Measurements from ENCODE around the gene HNRNPLL. TPM values are rescaled to one million over a fixed set of nuclear protein-coding genes. Genes with fewer than 3 reads are reported as not detected.

HNRNPLL gene
- total RNA-seq, 1 experiment from 2014 or later = 57.7 TPM

DNA sequence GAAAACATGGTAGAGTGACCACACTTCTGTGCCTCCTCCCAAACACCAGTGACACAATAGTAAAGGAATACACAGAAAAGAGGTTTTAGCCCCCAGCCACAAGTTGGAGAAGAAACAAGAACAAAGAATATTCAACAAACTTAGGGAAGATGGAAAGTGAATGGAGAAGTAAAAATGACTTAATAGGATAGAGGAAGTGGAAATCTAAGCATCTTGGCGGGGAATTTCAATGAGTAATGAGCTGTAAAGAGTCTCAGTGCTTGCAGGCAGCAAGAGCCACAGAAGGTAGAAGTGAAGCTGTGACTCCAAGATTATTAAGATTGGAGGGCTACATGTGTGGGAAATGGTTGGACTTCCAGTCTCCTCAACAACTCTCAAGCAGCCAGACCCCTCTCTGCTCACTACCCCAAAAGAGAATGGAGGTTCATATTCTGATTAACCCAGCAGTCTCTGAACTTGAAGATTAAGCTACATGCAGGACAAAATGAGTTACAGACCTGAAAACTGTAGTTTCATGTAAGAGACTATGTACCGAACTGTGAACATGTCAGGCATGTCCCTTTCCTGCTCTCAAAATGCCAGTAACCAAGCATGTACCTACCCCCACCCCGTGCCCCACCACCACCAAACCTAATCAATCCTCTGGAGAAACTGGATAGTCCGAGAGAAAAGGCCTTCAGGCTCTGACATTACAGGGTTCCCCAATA lies 16.9 kb upstream of the HNRNPLL start:
- TF ChIP-seq, protein P1, sequence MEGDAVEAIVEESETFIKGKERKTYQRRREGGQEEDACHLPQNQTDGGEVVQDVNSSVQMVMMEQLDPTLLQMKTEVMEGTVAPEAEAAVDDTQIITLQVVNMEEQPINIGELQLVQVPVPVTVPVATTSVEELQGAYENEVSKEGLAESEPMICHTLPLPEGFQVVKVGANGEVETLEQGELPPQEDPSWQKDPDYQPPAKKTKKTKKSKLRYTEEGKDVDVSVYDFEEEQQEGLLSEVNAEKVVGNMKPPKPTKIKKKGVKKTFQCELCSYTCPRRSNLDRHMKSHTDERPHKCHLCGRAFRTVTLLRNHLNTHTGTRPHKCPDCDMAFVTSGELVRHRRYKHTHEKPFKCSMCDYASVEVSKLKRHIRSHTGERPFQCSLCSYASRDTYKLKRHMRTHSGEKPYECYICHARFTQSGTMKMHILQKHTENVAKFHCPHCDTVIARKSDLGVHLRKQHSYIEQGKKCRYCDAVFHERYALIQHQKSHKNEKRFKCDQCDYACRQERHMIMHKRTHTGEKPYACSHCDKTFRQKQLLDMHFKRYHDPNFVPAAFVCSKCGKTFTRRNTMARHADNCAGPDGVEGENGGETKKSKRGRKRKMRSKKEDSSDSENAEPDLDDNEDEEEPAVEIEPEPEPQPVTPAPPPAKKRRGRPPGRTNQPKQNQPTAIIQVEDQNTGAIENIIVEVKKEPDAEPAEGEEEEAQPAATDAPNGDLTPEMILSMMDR (IDR thresholded peaks at IDR 0.05; ENCODE audit: unreplicated experiment) = no peak
- Mint-ChIP-seq H3K27ac (ENCODE audit: low read depth, unreplicated experiment) (no peak overlapping the region), H3K9me3 (ENCODE audit: unreplicated experiment) (no peaks in the 10 kb centered on the region)

GRCh38 chr2:38617301-38617700 lies 14.6 kb upstream of the HNRNPLL start:
- Mint-ChIP-seq H3K4me3 (ENCODE audit: unreplicated experiment) (no peak overlapping the region), H3K36me3 (ENCODE audit: insufficient read depth, unreplicated experiment) (no peaks in the 10 kb centered on the region), H3K27me3 (ENCODE audit: insufficient read depth, unreplicated experiment) (no peaks in the 10 kb centered on the region), H3K27ac (ENCODE audit: low read depth, unreplicated experiment) (no peak overlapping the region), H3K9me3 (ENCODE audit: unreplicated experiment) (no peaks in the 10 kb centered on the region), H3K4me1 (ENCODE audit: insufficient read depth, unreplicated experiment) (peaks cover 6% of the 10 kb centered on the region)
- DNase-seq (ENCODE audit: unreplicated experiment) = no peak
- intact Hi-C loops (cut with micrococcal nuclease) = no loop called here
- POLR2A ChIA-PET = interaction anchor here (0.6 to 5.5 kb wide), 5 partner anchors 9 to 246 kb away, joined by 3 to 43 read pairs (median 3); partner anchors contain the start of gene HNRNPLL
- TF ChIP-seq, protein P1 (IDR thresholded peaks at IDR 0.05; ENCODE audit: unreplicated experiment) = no peak
- CTCF ChIA-PET = interaction anchor here (0.7 to 1.0 kb wide), 3 partner anchors 13 to 25 kb away, joined by 3 to 7 read pairs (median 3); no protein-coding TSS in a partner anchor
- no TSS peak for BruUV-seq (replicated peaks)

More for the DNA sequence above, 16.9 kb upstream of the HNRNPLL start:
- DNase-seq (ENCODE audit: unreplicated experiment) = no peak
- Mint-ChIP-seq H3K27me3 (ENCODE audit: insufficient read depth, unreplicated experiment) (no peaks in the 10 kb centered on the region), H3K36me3 (ENCODE audit: insufficient read depth, unreplicated experiment) (no peaks in the 10 kb centered on the region), H3K4me1 (ENCODE audit: insufficient read depth, unreplicated experiment) (peaks cover 6% of the 10 kb centered on the region), H3K4me3 (ENCODE audit: unreplicated experiment) (no peak overlapping the region)
- ChIA-PET POLR2A (interaction anchor here (1.2 kb wide), 1 partner anchor 23 kb away, joined by 3 read pairs; no protein-coding TSS in a partner anchor), CTCF (interaction anchor here (0.5 kb wide), 1 partner anchor 27 kb away, joined by 4 read pairs; no protein-coding TSS in a partner anchor)
- intact Hi-C loops (cut with micrococcal nuclease) = no loop called here
- BruUV-seq (replicated peaks) = no TSS peak

DNA sequence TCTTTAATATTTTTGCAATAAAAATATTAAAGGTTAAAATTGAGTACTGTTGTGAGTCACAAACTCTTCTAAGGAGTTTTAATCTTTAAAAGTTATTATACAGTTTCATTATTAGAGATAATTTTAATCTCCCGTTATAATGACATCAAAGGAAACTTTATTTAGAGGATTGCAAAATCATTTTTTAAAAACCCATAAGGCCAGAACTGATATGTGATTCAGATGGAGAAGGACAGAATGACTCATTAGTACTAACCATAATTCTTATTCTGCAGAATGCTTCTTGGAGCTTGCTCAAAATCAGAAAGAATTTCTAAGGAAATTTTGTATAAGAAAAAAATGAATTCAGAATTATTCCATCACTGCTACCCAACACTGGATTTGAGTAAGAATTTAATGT lies 12.5 kb upstream of the HNRNPLL start:
- TF ChIP-seq, protein P1 (IDR thresholded peaks at IDR 0.05; ENCODE audit: unreplicated experiment) = no peak
- Mint-ChIP-seq H3K4me3 (ENCODE audit: unreplicated experiment) (no peak overlapping the region), H3K27ac (ENCODE audit: low read depth, unreplicated experiment) (no peak overlapping the region), H3K36me3 (ENCODE audit: insufficient read depth, unreplicated experiment) (no peaks in the 10 kb centered on the region), H3K4me1 (ENCODE audit: insufficient read depth, unreplicated experiment) (peaks cover 6% of the 10 kb centered on the region), H3K27me3 (ENCODE audit: insufficient read depth, unreplicated experiment) (no peaks in the 10 kb centered on the region), H3K9me3 (ENCODE audit: unreplicated experiment) (no peaks in the 10 kb centered on the region)
- ChIA-PET CTCF (interaction anchor here (0.6 to 3.0 kb wide), 2 partner anchors 11 to 62 kb away, joined by 3 to 20 read pairs; no protein-coding TSS in a partner anchor), POLR2A (interaction anchor here (0.6 to 5.5 kb wide), 5 partner anchors 12 to 149 kb away, joined by 3 to 43 read pairs (median 3); partner anchors contain the start of genes HNRNPLL and SRSF7)
- intact Hi-C loops (cut with micrococcal nuclease) = no loop called here
- no TSS peak for BruUV-seq (replicated peaks)
- no peak for DNase-seq (ENCODE audit: unreplicated experiment)

GRCh38 chr2:38613849-38614213 lies 11.1 kb upstream of the HNRNPLL start:
- Mint-ChIP-seq H3K9me3 (ENCODE audit: unreplicated experiment) (no peaks in the 10 kb centered on the region), H3K36me3 (ENCODE audit: insufficient read depth, unreplicated experiment) (no peaks in the 10 kb centered on the region), H3K4me3 (ENCODE audit: unreplicated experiment) (no peak overlapping the region), H3K4me1 (ENCODE audit: insufficient read depth, unreplicated experiment) (peaks cover 6% of the 10 kb centered on the region), H3K27me3 (ENCODE audit: insufficient read depth, unreplicated experiment) (no peaks in the 10 kb centered on the region), H3K27ac (ENCODE audit: low read depth, unreplicated experiment) (no peak overlapping the region)
- no peak for DNase-seq (ENCODE audit: unreplicated experiment)
- no TSS peak for BruUV-seq (replicated peaks)
- ChIA-PET POLR2A (interaction anchor here (5.5 kb wide), 1 partner anchor 11 kb away, joined by 43 read pairs; the partner anchor contains the start of gene HNRNPLL), CTCF (interaction anchor here (1.4 to 3.0 kb wide), 3 partner anchors 9 to 77 kb away, joined by 3 to 20 read pairs (median 5); no protein-coding TSS in a partner anchor)
- TF ChIP-seq, protein P1 (IDR thresholded peaks at IDR 0.05; ENCODE audit: unreplicated experiment) = no peak
- intact Hi-C loops (cut with micrococcal nuclease) = no loop called here

Data from MCF 10A (cell line).